Measurements from ENCODE around the gene SLC46A3.

DNA sequence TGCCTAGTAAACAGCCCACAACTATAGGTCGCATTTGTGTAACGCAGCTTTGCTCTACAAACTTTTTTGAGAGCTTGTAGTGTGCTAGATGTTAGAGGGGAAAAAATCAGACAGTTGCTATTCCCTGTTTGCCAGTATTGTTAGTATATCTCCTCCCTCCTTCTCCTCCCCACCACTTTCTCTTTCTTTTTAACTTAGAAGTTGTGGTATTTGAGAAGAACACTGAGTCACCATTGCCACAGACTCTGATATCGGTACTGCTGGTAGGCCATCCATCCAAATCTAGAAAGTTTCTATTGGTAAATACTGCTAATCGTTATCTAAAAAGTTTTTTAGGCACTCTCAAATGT lies 59.2 kb downstream of the SLC46A3 start:
- no peak for TF ChIP-seq ELF4 (IDR thresholded peaks at IDR 0.05)
- TF ChIP-seq SP1 (IDR thresholded peaks at IDR 0.05) = no peak
- no peak for TF ChIP-seq HDGF (IDR thresholded peaks at IDR 0.05; ENCODE audit: borderline replicate concordance)
- no peak for TF ChIP-seq FOXM1 (IDR thresholded peaks at IDR 0.05; ENCODE audit: borderline replicate concordance)

All from HEK293T (cell line).